HFFc6 (cell line): Measurements from ENCODE around the gene TMEM52B. TPM values are rescaled to one million over a fixed set of nuclear protein-coding genes. Genes with fewer than 3 reads are reported as not detected.

Experiments used
- DNase-seq: peaks from one replicate; pipeline ENCODE4 v3.0.0-alpha.2; 2018
- H3K27ac Mint-ChIP-seq: 2 replicates; pipeline ENCODE4 v1.8.0; 2020; ENCODE audit warnings: mild to moderate bottlenecking, mixed read lengths
- H3K27me3 Mint-ChIP-seq: 2 replicates; pipeline ENCODE4 v1.8.0; 2021; ENCODE audit warnings: mild to moderate bottlenecking, moderate library complexity, mixed read lengths; ENCODE audit not compliant: insufficient read depth
- H3K36me3 Mint-ChIP-seq: 2 replicates; pipeline ENCODE4 v1.8.0; 2021; ENCODE audit warnings: low read depth, mixed read lengths
- H3K4me1 Mint-ChIP-seq: 2 replicates; pipeline ENCODE4 v1.8.0; 2020; ENCODE audit warnings: low read depth, mixed read lengths
- H3K4me3 Mint-ChIP-seq: 2 replicates; pipeline ENCODE4 v1.8.0; 2020; ENCODE audit warnings: mild to moderate bottlenecking, moderate library complexity, mixed read lengths
- H3K9me3 Mint-ChIP-seq: 2 replicates; pipeline ENCODE4 v1.8.0; 2020; ENCODE audit warnings: mild to moderate bottlenecking, mixed read lengths
- CTCF ChIP-seq: fragments of 200-600 bp; sonication (generic); IDR thresholded peaks from 2 replicates; pipeline ENCODE4 v1.5.0; 2021; ENCODE audit warnings: antibody characterized with exemption, mild to moderate bottlenecking
- total RNA-seq, 6 experiments: library from RNA; stranded (reverse); fragmentation: NEBNext Ultra II Directional; extraction: Animal tissue kit (Norgen Biotek cat#: 25700); gene quantifications; 2 replicates in 1 of 6; 3 replicates in 5 of 6; pipeline ENCODE4 v1.2.3, GENCODE V29; 2021

The TMEM52B gene
- total RNA-seq, 6 experiments from 2014 or later: 0.74 to 2.3 (median 1.1) TPM

- Mint-ChIP-seq H3K4me1 (peaks cover 22% of the 10 kb centered on the region), H3K9me3 (peaks cover 3% of the 10 kb centered on the region; the same call in 1 of the 2 replicates), H3K27ac (no peak overlapping the region; the same call in 1 of the 2 replicates), H3K4me3 (no peak overlapping the region), H3K36me3 (peaks cover 32% of the 10 kb centered on the region), H3K27me3 (peaks cover 10% of the 10 kb centered on the region)
- DNase-seq: no peak
- no peak for TF ChIP-seq CTCF
Measured at GRCh38 chr12:10226731-10227130, 47.9 kb downstream of the TMEM52B start.

DNA sequence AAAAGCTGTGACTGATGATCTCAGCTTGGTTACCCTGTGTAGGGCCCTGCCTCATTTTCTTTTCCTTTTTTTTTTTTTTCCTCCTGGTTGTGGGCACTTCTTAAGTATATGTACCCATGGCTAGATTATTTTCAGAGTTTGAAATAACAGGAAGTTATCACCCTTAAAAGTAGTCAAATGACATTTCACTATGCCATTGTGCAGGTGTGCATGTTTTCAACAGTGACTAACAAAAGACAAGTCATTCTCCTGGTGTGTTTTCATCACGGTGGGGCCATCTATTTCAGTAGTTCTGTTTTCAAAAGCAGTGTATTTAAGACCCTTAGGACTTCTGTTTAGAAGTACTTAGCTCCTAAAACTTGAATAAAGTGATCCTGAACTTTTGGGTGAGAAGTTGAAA lies 48.8 kb downstream of the TMEM52B start:
- Mint-ChIP-seq H3K27me3 (peaks cover 8% of the 10 kb centered on the region), H3K27ac (no peak overlapping the region), H3K36me3 (peaks cover 23% of the 10 kb centered on the region), H3K9me3 (peaks cover 3% of the 10 kb centered on the region; the same call in 1 of the 2 replicates), H3K4me3 (no peak overlapping the region), H3K4me1 (peaks cover 19% of the 10 kb centered on the region)
- DNase-seq: no peak
- no peak for TF ChIP-seq CTCF

DNA sequence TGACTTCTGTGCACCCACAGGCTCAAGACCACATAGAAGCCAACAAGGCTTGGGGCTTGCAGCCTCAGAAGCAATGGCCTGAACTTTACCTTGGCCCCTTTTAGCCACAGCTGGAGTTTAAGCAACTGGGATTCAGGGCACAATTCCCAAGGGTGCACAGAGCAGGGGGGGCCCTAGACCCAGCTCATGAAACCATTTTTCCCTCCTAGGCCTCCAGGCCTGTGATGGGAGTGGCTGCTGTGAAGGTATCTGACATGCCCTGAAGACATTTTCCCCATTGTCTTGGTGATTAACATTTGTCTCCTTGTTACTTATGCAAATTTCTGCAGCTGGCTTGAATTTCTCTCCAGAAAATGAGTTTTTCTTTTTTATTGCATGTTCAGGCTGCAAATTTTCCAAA lies 55.7 kb downstream of the TMEM52B start:
- H3K27me3 Mint-ChIP-seq: no peaks in the 10 kb centered on the region; the same call in 1 of the 2 replicates

DNA sequence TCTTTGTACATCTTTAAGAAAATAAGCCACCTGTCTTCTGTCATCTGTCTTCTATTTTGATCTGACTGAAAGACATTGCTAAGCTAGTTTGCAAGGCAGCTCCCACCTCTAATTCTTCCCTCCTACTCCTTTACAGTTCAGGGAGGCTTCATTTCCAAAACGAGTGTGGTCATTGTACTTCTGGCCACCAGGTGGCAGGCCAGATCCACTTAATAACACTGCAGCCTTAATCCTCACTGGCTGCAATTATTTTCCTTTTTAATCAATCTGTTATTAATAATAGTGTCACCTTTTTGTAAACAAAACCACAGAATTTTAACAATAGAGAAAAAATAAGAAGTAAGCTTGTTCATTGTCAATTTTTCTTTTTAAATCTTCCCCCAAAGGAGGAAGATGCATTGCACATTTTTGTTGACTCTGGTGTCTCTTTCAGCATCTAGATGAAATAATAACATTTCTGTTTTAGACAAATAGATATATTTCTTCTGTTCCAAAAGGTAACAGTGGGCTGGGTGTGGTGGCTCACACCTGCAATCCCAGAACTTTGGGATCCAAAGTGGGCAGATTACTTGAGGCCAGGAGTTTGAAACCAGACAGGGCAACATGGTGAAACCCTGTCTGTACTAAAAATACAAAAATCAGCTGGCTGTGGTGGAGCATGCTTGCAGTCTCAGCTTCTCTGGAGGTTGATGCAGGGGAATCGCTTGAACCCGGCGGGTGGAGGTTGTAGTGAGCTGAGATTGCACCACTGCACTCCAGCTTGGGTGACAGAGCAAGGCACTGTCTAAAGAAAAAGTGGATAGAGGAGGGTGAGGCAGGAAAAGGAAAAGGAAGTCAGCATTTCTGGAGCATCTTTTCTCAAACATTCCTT lies 57.2 kb downstream of the TMEM52B start:
- Mint-ChIP-seq H3K4me1 (peaks cover 11% of the 10 kb centered on the region), H3K9me3 (peaks cover 24% of the 10 kb centered on the region), H3K4me3 (no peak overlapping the region), H3K27me3 (no peaks in the 10 kb centered on the region; the same call in 1 of the 2 replicates), H3K36me3 (peaks cover 22% of the 10 kb centered on the region), H3K27ac (no peak overlapping the region)
- DNase-seq: peak; percentile 6
- peak; percentile 96 for TF ChIP-seq CTCF

More for the DNA sequence above, 55.7 kb downstream of the TMEM52B start:
- H3K4me1 Mint-ChIP-seq: no peaks in the 10 kb centered on the region; the same call in 1 of the 2 replicates
- no peak for DNase-seq
- peaks cover 24% of the 10 kb centered on the region for H3K9me3 Mint-ChIP-seq
- H3K4me3 Mint-ChIP-seq: no peak overlapping the region
- TF ChIP-seq CTCF: no peak
- H3K27ac Mint-ChIP-seq: no peak overlapping the region
- peaks cover 22% of the 10 kb centered on the region for H3K36me3 Mint-ChIP-seq

GRCh38 chr12:10236720-10237119 lies 57.9 kb downstream of the TMEM52B start:
- H3K4me3 Mint-ChIP-seq: no peak overlapping the region
- peaks cover 17% of the 10 kb centered on the region for H3K4me1 Mint-ChIP-seq
- TF ChIP-seq CTCF: no peak
- no peaks in the 10 kb centered on the region; the same call in 1 of the 2 replicates for H3K27me3 Mint-ChIP-seq
- no peak for DNase-seq
- peaks cover 22% of the 10 kb centered on the region for H3K36me3 Mint-ChIP-seq
- H3K9me3 Mint-ChIP-seq: peaks cover 24% of the 10 kb centered on the region
- no peak overlapping the region for H3K27ac Mint-ChIP-seq
